ENCODE data around the gene SOD3. TPM values are rescaled to one million over a fixed set of nuclear protein-coding genes. Genes with fewer than 3 reads are reported as not detected.

The SOD3 gene
- total and polyA plus RNA-seq, 2 of the 4 experiments (the other 2 are of a cell fraction): 0.36 to 5.8 TPM

- no TSS peak for BruUV-seq (replicated peaks)
- no peak overlapping the region for H3K23ac ChIP-seq (ENCODE audit: low read depth, low read length)
- ATAC-seq (ENCODE audit: low read depth) (no peak), DNase-seq (no peak)
- no peak overlapping the region for H4K91ac ChIP-seq (ENCODE audit: insufficient read depth, low read depth, low read length)
- H2AK9ac ChIP-seq (replicated peaks; ENCODE audit: low read depth, low read length, poor library complexity): no peak overlapping the region
- H3K18ac ChIP-seq (ENCODE audit: low read depth, low read length): no peak overlapping the region
- H3K9me1 ChIP-seq (ENCODE audit: insufficient read depth, low read length): peaks cover 6% of the 10 kb centered on the region
- no peaks in the 10 kb centered on the region for H4K20me1 ChIP-seq (ENCODE audit: insufficient read depth, low read length)
- H3K9ac ChIP-seq (ENCODE audit: low read depth, low read length): no peak overlapping the region
- no peak overlapping the region for H3K56ac ChIP-seq (ENCODE audit: extremely low read depth, insufficient read depth, low read length)
- H3K9me3 ChIP-seq (ENCODE audit: control insufficient read depth, insufficient read depth, low read length): no peaks in the 10 kb centered on the region
- no peak overlapping the region for H2BK120ac ChIP-seq (ENCODE audit: low read depth, low read length)
- no CpG with 5 or more reads among the region's 3 CpGs for WGBS, 2 experiments (ENCODE audit: extremely low coverage in 2 of 2, insufficient read length in 1 of 2)
- POLR2A ChIA-PET (ENCODE audit: unreplicated experiment): no interaction called here
- peaks cover 14% of the 10 kb centered on the region for H3K4me1 ChIP-seq (ENCODE audit: control insufficient read depth, insufficient read depth, low read length)
- H4K8ac ChIP-seq (ENCODE audit: low read depth in 2 of 2, low read length in 2 of 2): no peak overlapping the region
- no peak overlapping the region for H3K27ac ChIP-seq (ENCODE audit: insufficient read depth, low read length)
- H2BK20ac ChIP-seq (ENCODE audit: low read depth, low read length): no peak overlapping the region
- CTCF ChIA-PET: no interaction called here
- H2AK5ac ChIP-seq (ENCODE audit: low read depth, low read length): no peak overlapping the region
- no peak overlapping the region for H3K4me3 ChIP-seq (ENCODE audit: insufficient read depth, low read depth, low read length)
- dilution Hi-C loops (cut with HindIII; ENCODE audit: low sequenced_read_pairs, unreplicated experiment): no loop called here
- in situ Hi-C loops (cut with MboI; ENCODE audit: low sequenced_read_pairs): no loop called here
- H3K4ac ChIP-seq (ENCODE audit: low read depth, low read length): peak overlapping the region; percentile 13; the same call in 1 of the 2 replicates
- no peak overlapping the region for H3K4me2 ChIP-seq (ENCODE audit: low read depth, low read length)
- no peak for TF ChIP-seq SMC3 (IDR thresholded peaks at IDR 0.05; ENCODE audit: low read depth, low read length)
- TF ChIP-seq CEBPB (IDR thresholded peaks at IDR 0.05; ENCODE audit: low read depth, low read length): peak; percentile 63
- TF ChIP-seq NFE2L2 (IDR thresholded peaks at IDR 0.05; ENCODE audit: low read depth, low read length): no peak
- H4K5ac ChIP-seq (ENCODE audit: low read depth, low read length): no peak overlapping the region
- H2BK15ac ChIP-seq (ENCODE audit: low read depth, low read length): no peak overlapping the region
- intact Hi-C loops (cut with micrococcal nuclease): loop anchor here (5.0 kb wide), 2 partner anchors 77 to 193 kb away; partner anchors contain the start of gene DHX15
- H3K27me3 ChIP-seq (ENCODE audit: control insufficient read depth, insufficient read depth, low read length): no peaks in the 10 kb centered on the region
- no peak overlapping the region for H3K14ac ChIP-seq (replicated peaks; ENCODE audit: low read depth, low read length)
- H3K36me3 ChIP-seq (ENCODE audit: control insufficient read depth, insufficient read depth, low read length): no peaks in the 10 kb centered on the region
- H2AFZ ChIP-seq (replicated peaks; ENCODE audit: low read length, poor library complexity): no peak overlapping the region
- H2BK5ac ChIP-seq (ENCODE audit: low read depth, low read length, poor library complexity, severe bottlenecking): no peak overlapping the region
- H3K79me1 ChIP-seq (ENCODE audit: low read depth in 1 of 2, low read length in 2 of 2): no peaks in the 10 kb centered on the region
Observed at GRCh38 chr4:24775750-24776149, 19.6 kb upstream of the SOD3 start.
